Uterus (tissue), 4 donors: ENCODE results near the gene PRM3. TPM values are rescaled to one million over a fixed set of nuclear protein-coding genes. Genes with fewer than 3 reads are reported as not detected.
"Not testable (repeated sequence)": the region's sequence is repeated elsewhere in the genome, so short reads cannot be mapped to it uniquely, and the experiment has no call there.

Source experiments
- DNase-seq, 2 donors: peaks; one replicate each; pipeline ENCODE4 v3.0.0-alpha.2; 2019 to 2020
- H3K27ac ChIP-seq, 2 donors: fragments of 200-600 bp; sonication (generic); 1 replicate in 1 of 2; 2 replicates in 1 of 2; pipeline ENCODE4 v1.5.1; 2016 to 2018
- H3K27me3 ChIP-seq, 2 donors: fragments of 200-600 bp; sonication (generic); one replicate each; pipeline ENCODE4 v1.5.1; 2018 to 2019; ENCODE audit warnings: control low read depth in 1 of 2
- H3K36me3 ChIP-seq, 2 donors: fragments of 200-600 bp; sonication (generic); one replicate each; pipeline ENCODE4 v1.5.1; 2019; ENCODE audit warnings: control low read depth in 1 of 2
- H3K4me1 ChIP-seq, 2 donors: fragments of 200-600 bp; sonication (generic); one replicate each; pipeline ENCODE4 v1.5.1; 2018 to 2019; ENCODE audit warnings: control low read depth in 1 of 2
- H3K4me3 ChIP-seq, 2 donors: fragments of 200-600 bp; sonication (generic); 1 replicate in 1 of 2; 2 replicates in 1 of 2; pipeline ENCODE4 v1.5.1; 2018 to 2019; ENCODE audit warnings: mild to moderate bottlenecking in 1 of 2
- H3K9me3 ChIP-seq, 2 donors: fragments of 200-600 bp; sonication (generic); one replicate each; pipeline ENCODE4 v1.5.1; 2019; ENCODE audit warnings: control low read depth in 1 of 2
- POLR2A ChIP-seq, 2 donors: fragments of 450-650 bp; IDR thresholded peaks; one replicate each; pipeline ENCODE4 v1.6.1; 2016; ENCODE audit warnings: antibody characterized with exemption in 2 of 2, mild to moderate bottlenecking in 1 of 2, moderate library complexity in 1 of 2
- intact Hi-C: fragments of 100-400 bp; cut with DNase I; formaldehyde crosslinking; loops from one replicate; pipeline ENCODE4 v1.15.1; 2023; ENCODE audit warnings: low total_unique reads
- total RNA-seq, 4 donors: library from RNA; depleted of rRNA in 3 of 4; stranded (reverse); fragments of >200 nt in 3 of 4; gene quantifications; one replicate each; pipeline versions ENCODE4 v1.1.0 to v1.2.4, GENCODE V29; 2014 to 2023
- TF ChIP-seq, protein P1 (sequence below), 4 experiments: fragments of 200-600 bp in 2 of 4; fragments of 450-650 bp in 2 of 4; sonication (generic) in 2 of 4; IDR thresholded peaks; one replicate each; pipeline ENCODE4 v1.5.1; 2016 to 2019; ENCODE audit warnings: antibody characterized with exemption in 4 of 4, mild to moderate bottlenecking in 2 of 4, moderate library complexity in 1 of 4
- donor health status: DM: yes; HTN: yes; CAD: no.

Gene PRM3
- total RNA-seq, 4 donors from 2014 or later: not detected

DNA sequence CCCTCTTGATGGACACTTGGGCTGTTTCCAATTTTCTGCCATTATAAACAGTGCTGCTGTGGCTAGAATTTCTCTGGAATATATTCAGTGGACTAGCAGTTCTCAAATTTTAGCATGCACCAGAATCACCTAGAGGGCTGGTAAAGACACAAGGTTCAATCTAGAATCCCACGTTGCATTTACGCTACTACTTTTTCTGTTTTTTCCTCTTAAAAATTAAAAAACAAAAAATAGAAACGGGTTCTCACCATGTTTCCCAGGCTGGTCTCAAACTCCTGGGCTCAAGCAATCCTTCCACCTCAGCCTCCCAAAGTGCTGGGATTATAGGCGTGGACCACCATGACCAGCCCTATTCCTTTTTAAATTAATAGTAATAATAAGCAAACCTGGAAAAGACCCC is 22.2 kb upstream of the PRM3 start:
- H3K4me1 ChIP-seq: peaks cover 0 to 9% of the 10 kb centered on the region in 2 donors
- TF ChIP-seq, protein P1, sequence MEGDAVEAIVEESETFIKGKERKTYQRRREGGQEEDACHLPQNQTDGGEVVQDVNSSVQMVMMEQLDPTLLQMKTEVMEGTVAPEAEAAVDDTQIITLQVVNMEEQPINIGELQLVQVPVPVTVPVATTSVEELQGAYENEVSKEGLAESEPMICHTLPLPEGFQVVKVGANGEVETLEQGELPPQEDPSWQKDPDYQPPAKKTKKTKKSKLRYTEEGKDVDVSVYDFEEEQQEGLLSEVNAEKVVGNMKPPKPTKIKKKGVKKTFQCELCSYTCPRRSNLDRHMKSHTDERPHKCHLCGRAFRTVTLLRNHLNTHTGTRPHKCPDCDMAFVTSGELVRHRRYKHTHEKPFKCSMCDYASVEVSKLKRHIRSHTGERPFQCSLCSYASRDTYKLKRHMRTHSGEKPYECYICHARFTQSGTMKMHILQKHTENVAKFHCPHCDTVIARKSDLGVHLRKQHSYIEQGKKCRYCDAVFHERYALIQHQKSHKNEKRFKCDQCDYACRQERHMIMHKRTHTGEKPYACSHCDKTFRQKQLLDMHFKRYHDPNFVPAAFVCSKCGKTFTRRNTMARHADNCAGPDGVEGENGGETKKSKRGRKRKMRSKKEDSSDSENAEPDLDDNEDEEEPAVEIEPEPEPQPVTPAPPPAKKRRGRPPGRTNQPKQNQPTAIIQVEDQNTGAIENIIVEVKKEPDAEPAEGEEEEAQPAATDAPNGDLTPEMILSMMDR (IDR thresholded peaks at IDR 0.05): no peak
- no peak for TF ChIP-seq POLR2A (IDR thresholded peaks at IDR 0.05)
- no peak for DNase-seq
- no peak overlapping the region for H3K4me3 ChIP-seq
- intact Hi-C loops: no loop called here
- no peaks in the 10 kb centered on the region for H3K27me3 ChIP-seq
- H3K27ac ChIP-seq: no peak overlapping the region
- no peaks in the 10 kb centered on the region for H3K9me3 ChIP-seq
- no peaks in the 10 kb centered on the region for H3K36me3 ChIP-seq

DNA sequence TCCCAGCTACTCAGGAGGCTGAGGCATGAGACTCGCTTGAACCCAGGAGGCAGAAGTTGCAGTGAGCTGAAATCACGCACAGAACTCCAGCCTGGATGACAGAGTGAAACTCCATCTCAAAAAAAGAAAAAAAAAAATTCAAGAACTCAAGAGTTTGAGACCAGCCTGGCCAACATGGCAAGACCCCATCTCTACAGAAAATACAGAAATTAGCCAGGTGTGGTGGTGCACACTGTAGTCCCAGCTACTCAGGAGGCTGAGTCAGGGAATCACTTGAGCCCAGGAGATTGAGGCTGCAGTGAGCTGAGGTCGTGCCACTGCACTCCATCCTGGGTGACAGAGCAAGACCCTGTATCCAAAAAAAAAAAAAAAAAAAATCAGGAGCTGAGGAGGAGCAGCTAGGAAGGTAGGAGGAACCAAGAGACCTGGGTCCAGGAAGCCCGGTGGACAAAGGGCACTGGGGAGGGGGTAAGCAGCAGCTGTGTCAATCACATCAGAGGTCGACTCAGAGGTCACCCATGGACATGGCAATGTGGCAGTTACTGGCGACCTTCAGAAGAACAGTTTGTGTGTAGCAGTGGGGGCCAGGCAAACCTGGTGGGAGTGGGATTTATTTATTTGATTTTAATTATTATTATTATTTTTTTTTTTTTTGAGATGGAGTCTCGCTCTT is 18.8 kb upstream of the PRM3 start:
- Histone ChIP-seq H3K4me1 (no peaks in the 10 kb centered on the region), H3K27ac (no peak overlapping the region), H3K4me3 (no peak overlapping the region), H3K9me3 (no peaks in the 10 kb centered on the region), H3K36me3 (no peaks in the 10 kb centered on the region), H3K27me3 (no peaks in the 10 kb centered on the region)
- intact Hi-C loops: no loop called here
- DNase-seq: no peak
- TF ChIP-seq, protein P1 (IDR thresholded peaks at IDR 0.05): no peak
- no peak for TF ChIP-seq POLR2A (IDR thresholded peaks at IDR 0.05)

DNA sequence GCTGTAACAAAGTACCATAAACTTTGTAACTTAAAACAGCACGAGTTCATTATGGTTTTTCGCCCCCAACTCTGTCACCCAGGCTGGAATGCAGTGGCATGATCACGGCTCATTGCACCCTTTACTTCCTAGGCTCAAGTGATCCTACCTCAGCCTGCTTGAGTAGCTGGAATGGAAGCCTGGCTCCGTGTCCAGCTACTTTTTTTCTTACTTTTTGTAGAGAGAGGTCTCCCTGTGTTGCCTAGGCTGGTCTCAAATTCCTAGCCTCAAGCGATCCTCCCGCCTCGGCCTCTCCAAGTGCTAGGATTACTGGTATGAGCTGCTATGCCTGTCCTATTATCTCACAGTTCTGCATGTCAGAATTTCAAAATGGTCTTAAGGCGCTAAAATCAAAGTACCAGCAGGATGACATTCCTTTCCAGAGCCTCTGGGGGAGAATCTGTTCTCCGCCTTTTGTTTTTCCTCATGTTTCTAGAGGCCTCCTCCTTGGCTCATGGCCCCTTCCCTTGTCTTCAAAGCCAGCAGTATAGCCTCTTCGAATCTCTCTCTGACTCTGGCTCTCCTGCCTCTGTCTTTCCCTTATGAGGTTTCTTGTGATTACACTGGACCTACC is 17.8 kb upstream of the PRM3 start:
- no peak overlapping the region for H3K27ac ChIP-seq
- no peak overlapping the region for H3K4me3 ChIP-seq
- H3K36me3 ChIP-seq: no peaks in the 10 kb centered on the region
- no peak for DNase-seq
- no peaks in the 10 kb centered on the region for H3K9me3 ChIP-seq
- no peak for TF ChIP-seq POLR2A (IDR thresholded peaks at IDR 0.05)
- TF ChIP-seq, protein P1 (IDR thresholded peaks at IDR 0.05): no peak
- no peaks in the 10 kb centered on the region for H3K27me3 ChIP-seq
- no peaks in the 10 kb centered on the region for H3K4me1 ChIP-seq
- intact Hi-C loops: no loop called here

DNA sequence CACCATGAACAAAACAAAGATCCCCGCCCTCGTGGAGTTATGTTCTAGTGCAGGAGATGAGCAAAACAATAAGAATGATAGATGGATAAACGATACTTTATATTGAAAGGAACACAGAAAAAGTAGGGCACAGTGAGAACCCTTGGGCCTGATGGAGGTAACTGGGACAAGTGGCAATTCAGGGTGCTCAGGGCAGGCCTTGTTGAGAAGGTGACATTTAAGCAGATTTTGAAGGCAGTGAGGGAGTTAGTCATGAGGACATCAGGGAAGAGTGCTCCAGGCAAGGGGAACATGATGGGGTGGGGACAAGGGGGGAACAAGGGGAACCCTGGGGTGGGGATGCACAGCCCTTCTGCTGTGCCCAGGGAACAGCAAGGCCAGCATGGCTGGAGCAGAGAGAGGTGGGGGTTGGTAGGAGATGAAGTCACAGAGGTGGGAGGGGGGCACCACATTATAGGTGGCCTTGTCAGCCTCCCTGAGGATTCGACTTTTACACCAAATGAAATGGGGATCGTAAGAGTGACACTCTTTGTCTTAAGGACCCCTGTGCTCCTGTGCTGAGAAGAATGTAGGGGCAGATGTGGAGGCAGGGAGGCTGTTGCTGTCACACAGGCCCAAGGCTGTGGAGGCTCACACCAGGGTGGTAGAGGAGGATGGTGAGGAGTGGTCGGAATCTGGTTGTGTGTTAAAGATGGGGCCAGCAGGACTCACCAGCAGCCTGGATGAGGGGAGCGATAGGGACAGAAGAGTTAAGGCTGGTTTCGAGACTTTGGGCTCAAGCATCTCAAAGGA is 16.9 kb upstream of the PRM3 start:
- no peak for DNase-seq
- H3K4me1 ChIP-seq: no peaks in the 10 kb centered on the region
- H3K4me3 ChIP-seq: no peak overlapping the region
- no peaks in the 10 kb centered on the region for H3K36me3 ChIP-seq
- H3K27ac ChIP-seq: no peak overlapping the region
- TF ChIP-seq, protein P1 (IDR thresholded peaks at IDR 0.05): no peak
- TF ChIP-seq POLR2A (IDR thresholded peaks at IDR 0.05): no peak
- no peaks in the 10 kb centered on the region for H3K9me3 ChIP-seq
- H3K27me3 ChIP-seq: no peaks in the 10 kb centered on the region
- intact Hi-C loops: no loop called here

DNA sequence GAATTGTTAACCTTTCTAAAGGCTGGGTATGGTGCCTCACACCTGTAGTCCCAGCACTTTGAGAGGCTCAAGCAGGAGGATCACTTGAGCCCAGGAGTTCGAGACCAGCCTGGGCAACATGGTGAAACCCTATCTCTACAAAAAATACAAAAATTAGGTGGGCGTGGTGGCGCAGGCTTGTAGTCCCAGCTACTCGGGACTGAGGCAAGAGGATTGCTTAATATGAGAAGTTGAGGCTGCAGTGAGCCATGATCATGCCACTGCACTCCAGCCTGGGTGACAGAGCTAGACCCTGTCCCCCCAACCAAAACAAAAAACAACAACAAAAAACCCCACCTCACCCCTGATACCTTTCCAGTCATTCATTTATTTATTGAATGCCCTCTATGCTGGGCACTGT is 16.3 kb upstream of the PRM3 start:
- intact Hi-C loops, DNase-seq: not testable (repeated sequence)

More for the DNA sequence above, 16.3 kb upstream of the PRM3 start:
- H3K4me1 ChIP-seq, H3K4me3 ChIP-seq, H3K9me3 ChIP-seq, H3K27me3 ChIP-seq, H3K36me3 ChIP-seq, H3K27ac ChIP-seq: not testable (repeated sequence)
